OCI-LY3 (cell line): ENCODE data around the gene TENM4.

Experiments used
- EZH2phosphoT487 ChIP-seq: fragments of 200-600 bp; shearing (Covaris generic); IDR thresholded peaks from 2 replicates; pipeline ENCODE4 v1.6.1; 2018; ENCODE audit warnings: antibody characterized with exemption, mixed run types, low read depth
- TF ChIP-seq, protein P1 (sequence below): fragments of 200-600, 300-600 bp; sonication (generic); IDR thresholded peaks from 2 replicates; pipeline ENCODE4 v1.5.1; 2014; ENCODE audit warnings: antibody characterized with exemption, low read length, low read depth

DNA sequence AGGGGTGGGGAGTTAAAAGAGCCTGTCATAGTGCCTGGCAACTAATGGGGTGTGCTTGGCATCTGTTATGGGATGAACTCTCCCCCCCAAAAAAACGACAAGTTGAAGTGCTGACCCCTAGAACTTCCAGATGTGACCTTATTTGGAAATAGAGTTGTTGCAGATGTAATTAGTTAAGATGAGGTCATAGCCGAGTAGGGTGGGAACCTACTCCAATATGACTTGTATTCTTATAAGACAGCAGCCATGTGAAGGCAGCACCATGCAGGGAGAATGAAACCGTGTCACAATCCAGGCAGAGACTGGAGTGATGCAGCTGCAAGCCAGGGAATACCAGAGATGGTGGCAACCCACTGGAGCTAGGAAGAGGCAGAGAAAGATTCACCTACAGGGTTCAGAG, 394.5 kb downstream of the TENM4 start:
- TF ChIP-seq, protein P1, sequence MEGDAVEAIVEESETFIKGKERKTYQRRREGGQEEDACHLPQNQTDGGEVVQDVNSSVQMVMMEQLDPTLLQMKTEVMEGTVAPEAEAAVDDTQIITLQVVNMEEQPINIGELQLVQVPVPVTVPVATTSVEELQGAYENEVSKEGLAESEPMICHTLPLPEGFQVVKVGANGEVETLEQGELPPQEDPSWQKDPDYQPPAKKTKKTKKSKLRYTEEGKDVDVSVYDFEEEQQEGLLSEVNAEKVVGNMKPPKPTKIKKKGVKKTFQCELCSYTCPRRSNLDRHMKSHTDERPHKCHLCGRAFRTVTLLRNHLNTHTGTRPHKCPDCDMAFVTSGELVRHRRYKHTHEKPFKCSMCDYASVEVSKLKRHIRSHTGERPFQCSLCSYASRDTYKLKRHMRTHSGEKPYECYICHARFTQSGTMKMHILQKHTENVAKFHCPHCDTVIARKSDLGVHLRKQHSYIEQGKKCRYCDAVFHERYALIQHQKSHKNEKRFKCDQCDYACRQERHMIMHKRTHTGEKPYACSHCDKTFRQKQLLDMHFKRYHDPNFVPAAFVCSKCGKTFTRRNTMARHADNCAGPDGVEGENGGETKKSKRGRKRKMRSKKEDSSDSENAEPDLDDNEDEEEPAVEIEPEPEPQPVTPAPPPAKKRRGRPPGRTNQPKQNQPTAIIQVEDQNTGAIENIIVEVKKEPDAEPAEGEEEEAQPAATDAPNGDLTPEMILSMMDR: no peak
- no peak for TF ChIP-seq EZH2phosphoT487
